ENCODE measurements around the gene NANS. TPM values are rescaled to one million over a fixed set of nuclear protein-coding genes. Genes with fewer than 3 reads are reported as not detected.
"Not testable (repeated sequence)": the region's sequence is repeated elsewhere in the genome, so short reads cannot be mapped to it uniquely, and the experiment has no call there.

NANS gene
- total RNA-seq, 1 donor from 2014 or later: 30.0 TPM

DNA sequence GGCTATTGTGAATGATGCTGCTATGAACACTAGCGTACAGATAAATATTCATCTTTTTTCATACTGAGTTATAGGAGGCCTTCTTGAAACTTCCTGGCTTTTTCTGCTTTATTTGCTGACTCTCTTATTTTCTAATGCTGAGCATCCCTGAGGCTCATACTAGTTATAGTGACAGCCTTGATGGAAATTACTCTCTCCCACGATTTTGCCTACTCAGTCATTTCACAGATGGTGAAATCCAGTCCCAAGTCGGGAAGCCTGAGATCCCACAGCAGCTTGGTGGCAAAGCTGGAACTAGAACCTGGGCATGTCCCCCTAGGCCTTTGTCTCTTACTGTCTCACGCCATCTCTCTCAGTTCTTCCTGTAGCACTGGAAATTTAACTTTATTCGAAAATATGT lies 22.4 kb downstream of the NANS start:
- no peak for DNase-seq

DNA sequence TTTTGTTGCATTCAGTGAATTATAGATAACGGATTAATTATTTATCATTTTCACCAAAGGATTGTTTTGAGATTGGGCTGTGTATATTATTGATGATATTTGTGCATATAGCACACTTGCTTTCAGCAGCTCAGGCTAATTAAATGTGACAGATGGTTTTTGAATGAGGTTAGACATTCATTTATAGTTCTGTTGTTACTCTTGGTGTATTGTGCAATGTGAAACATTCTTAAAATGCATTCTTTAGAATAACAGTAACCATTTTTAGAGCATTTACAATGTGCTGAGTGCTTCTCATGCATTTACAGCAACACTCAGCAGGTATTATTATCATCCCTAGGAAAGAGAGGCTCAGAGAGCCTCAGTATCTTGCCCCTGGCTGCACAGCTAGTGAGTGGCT lies 23.8 kb downstream of the NANS start:
- no peak for DNase-seq

DNA sequence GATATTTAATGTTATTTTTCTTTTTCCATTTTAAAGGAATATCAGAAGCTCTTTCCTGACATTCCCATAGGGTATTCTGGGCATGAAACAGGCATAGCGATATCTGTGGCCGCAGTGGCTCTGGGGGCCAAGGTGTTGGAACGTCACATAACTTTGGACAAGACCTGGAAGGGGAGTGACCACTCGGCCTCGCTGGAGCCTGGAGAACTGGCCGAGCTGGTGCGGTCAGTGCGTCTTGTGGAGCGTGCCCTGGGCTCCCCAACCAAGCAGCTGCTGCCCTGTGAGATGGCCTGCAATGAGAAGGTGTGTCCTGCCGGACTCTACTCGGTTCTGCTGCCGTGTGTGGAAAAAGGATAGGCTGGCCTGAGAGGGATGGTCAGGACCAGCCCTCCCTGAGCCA lies 24.2 kb downstream of the NANS start:
- no peak for DNase-seq

DNA sequence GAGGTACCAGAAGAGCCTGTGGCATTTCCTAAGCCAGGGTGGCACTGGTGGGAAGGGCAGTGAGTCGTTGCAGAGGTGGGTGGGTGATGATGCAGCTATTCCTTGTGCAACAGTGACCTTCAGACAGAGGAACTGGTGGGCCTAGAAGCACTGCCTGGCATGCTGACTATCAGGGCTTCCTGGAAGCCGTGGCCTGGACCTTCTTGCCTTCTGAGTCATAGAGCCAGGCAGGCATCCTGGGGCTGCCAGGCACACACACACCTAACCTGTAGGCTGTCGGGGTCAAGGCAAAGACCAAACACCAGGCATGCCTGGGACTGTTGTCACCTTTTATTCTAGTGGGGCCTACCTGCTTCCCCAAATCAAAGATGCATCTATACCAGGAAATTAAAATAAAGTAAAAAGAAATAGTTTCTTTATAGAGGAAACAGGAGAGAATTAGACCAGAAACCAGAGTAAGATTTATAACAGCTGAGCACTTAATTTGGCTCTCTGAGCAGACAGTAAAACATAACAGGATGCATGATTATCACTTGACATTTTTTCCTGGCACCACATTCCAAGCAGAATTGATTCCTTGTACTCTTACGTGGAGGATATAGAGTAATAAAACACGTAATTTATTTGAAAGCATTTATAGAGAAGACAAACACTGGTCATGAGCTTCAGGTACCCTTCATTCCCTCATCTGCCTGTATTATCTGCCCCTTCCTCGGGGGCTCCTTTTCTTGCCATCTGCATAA lies 25.1 kb downstream of the NANS start:
- no peak for DNase-seq

DNA sequence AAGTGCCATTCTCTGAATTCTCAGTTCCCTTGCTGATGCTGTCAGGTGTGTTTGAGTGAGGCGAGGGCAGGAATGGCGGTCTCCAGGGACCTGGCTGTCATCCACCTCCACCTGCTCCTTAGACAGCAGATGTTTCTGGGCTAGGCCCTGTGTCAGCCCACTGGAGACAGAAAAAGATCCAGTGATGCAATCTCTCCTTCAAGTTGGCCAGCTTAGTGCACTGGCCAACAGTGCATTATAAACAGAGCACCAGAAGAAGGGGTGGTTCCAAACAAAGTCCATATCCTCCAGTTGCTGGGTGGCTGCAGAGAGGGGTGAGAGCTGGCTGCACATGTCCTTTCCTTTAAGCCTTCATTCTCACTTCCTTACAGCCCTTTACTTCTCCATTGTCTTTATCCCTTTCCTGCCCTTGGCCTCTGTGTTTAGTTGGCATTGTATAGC lies 26.5 kb downstream of the NANS start:
- DNase-seq: no peak

DNA sequence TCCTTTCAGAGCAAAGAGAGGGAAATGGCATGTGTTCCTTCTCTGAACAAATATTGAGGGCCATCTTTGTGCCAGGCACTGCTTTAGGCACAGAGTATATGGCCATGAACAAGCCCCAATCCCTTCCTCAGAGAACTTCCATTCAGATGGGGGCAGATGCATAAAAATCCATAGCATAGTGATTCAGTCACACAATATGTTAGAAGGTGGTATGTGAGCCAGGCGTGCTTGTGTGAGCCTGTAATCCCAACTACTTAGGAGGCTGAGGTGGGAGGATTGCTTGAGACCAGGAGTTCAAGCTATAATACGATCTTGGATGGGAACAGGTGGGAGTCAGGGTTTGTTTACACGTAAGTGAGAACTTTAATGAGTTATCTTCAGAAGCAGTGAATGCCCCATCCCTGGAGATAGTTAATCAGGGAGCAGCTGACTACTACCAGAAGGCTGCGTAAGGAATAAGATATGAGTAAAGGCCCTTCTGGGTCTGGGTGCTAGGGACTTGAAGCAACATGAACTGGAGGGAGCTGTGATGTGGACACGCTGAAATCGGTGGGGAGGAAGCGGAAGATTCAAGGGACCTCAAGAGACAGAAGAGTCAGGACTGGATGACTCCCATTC lies 27.1 kb downstream of the NANS start:
- no peak for DNase-seq

DNA sequence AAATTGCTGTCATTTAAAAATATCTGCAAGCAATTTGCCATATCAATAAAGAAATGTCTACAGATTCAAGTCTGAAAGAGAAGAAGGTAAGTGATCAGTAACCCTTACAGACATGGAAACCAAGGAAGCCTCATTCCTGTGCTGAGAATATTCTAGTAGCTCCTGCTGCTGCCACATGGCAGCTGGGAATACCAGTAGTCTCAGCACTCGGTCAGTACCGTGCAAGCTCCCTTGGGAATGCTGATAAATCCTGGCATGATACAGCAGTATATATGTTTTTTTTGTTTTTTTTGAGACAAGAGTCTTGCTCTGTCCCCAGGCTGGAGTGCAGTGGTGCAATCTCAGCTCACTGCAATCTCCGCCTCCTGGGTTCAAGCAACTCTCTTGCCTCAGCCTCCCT lies 27.9 kb downstream of the NANS start:
- DNase-seq: no peak

DNA sequence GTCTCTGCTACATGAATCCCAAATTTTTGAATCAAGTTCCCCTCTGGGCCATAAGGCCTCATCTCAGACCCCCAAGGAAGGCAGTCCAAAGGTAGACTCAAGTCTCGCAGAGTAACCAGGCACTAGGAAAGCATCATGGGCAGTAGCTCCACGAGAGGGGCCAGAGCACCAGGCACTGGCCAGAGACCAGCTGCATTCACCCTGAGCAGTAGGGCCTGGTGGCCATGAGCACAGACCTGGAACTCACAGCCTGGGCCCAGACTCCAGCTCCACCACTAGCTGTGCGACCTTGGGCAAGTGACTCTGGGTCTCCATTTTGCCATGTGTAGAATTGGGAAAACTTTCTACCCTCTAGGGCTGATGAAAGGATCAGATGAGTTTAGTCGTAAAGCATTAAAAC lies 28.5 kb downstream of the NANS start:
- DNase-seq: no peak

DNA sequence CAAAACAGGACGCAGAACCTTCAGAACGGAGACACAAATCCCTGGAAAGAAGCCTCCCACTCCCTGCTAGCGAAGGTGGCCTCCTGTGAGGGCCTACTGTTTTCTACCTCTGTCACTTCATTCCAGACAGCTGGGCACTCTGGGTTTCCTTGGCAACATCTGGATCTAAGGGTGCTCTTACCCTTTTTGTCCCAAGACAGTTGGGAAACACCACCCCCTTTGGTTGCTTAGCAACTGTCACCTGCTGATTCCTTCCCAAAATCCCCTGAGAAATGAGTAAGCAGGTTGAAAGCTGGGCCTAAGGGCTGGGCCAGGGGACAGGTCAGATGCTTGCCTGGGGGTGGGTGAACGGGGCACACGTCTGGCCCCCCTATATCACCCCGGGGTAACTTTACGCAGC lies 29.4 kb downstream of the NANS start:
- DNase-seq: no peak

DNA sequence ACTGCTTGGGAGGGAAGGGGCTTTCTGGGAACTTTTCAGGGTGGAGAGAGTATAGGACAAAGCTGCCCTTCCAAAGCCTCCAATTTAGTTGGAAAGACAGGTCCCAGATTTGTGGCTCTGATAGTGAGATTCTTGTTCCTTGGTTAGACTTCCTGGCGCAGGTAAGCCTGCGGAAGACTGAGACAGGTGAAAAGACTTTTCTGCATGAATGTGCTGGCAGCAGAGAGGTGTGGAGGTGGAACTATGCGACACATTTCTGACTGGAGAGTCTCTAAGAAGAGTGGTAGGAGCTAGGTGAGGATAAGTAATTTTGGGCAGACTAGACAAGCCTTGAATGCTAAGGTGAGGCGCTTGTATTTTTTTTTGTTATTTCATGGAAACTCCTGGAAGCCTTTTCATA lies 29.9 kb downstream of the NANS start:
- DNase-seq: no peak

DNA sequence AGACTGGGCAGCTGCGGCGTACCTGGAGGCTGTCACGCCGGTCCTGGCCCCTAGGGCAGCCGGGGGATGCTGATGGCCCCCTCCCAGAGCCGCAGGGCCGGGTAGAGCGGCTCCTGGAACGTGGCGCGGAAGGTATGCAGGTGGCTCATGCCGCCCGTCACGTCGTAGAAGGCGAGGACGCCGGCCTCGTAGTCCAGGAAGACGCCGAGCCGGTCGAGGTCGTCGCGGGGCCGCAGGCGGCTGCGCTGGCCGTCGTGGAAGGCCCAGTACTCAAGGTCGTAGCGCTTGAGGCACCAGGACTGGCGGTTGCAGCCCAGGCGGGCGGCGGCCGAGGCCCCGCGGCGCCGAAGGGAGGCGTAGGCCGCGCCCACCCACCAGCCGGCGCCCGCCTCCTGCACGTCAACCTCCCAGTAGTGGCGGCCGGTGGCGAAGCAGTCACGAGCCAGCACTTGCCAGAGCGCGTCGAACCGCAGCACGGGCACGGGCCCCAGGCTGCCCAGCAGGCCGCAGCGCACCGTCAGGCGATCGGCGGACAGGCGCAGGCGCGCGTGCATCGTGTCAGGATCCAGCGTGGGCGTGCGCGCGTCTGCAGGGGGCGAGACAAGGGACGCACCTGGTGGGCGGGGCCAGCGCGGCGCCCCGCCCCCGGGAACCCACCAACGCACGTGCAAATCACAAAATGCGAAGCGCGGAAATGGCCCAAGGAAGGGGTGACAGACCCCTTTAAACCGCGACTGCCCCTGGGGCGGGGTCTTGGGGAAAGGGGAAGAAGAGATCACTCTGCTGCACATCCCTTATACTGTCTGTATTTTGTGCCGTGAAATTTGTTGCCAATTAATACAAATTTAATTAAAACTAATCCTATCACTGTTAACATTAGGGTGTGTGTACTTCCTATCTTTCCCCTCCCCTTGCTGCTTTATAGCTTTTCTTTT lies 31.2 kb downstream of the NANS start:
- no peak for DNase-seq

DNA sequence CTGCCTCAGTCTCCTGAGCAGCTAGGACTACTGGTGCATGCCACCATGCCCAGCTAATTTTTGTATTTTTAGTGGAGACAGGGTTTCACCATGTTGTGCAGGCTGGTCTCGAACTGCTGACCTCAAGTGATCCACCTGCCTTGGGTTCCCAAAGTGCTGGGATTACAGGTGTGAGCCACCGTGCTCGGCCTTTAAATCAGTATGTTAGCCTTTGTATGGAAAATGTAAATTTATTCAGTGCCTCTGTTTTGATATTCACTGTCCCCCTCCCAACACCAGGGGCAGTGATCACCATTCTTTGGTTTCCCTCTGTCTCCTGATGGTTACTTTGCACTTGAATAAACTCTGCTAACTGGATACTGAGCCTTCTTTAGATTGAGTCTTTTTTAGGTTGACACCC lies 34.1 kb downstream of the NANS start:
- DNase-seq: not testable (repeated sequence)

DNA sequence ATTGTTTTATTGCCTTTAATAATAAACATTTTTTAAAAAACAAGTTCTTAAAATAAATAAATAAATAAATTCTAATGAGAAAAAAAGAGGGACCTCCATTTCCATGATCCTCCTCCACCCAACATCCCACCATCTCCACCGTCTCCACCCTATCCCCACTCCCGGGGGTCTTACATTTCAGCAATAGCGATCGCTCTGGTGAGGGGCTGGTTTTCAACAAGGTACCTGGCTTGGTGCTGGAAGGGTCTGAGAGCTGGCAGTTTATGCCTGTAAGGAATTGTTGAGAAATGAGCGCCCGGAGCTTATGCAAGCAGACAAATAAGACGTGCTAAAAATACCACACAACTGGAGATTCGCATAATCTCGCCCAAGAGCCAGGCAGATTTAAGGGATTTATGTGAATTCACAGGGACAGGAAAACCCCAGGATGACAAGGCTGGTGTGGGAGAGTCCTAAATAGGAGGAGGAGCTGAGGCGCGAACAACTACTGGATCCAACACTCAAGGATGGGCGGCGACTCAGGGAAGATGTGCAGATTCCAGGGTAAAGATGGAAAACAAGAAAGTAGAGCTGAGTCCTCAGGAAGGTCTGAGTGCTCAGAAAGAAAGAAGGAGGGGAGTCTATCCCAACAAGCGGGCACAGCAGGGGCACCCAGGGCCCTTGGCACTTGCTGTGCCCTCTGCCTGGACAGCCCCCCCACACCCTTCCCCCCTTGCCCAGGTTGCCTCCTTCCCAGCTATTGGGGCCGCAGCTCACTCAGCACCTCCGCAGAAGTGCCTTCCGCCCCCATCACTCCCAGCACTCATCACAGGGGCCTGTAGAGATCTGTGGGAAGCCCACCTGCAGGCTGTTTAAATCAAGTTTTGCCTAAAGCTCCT lies 35.4 kb downstream of the NANS start:
- no peak for DNase-seq

DNA sequence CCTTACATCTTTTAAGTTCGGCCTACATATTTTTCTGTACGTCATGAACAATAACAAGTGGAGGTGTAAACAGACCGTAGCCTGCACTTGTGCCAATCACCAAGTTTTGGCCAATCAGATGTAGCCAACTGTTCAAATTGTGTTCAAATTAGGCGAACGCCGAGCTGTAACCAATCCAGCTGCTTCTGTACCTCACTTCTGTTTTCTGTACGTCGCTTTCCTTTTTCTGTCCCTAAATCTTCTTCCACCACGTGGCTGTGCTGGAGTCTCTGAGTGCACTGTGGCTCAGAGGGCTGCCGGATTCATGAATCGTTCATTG lies 36.0 kb downstream of the NANS start:
- no peak for DNase-seq

DNA sequence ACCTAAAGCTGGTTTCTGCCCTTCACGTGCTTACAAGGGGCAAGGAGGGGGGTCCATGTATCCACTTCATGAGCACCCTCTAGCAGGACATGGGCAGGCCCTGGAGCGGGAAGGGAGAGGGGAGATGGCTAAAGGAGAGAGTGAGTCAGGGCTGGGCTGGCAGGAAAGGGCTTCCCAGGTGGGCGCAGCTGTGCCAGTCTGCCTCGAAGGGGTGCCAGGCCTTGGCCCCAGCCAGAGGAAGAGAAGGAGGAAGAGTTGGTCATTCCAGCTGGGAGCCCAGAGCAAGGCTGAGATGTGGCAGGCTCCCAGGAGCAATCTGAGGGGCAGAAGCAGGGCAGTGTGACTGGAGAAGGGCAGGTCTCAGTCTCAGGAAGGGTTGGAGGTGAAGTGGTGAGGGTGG lies 37.8 kb downstream of the NANS start:
- DNase-seq: no peak

DNA sequence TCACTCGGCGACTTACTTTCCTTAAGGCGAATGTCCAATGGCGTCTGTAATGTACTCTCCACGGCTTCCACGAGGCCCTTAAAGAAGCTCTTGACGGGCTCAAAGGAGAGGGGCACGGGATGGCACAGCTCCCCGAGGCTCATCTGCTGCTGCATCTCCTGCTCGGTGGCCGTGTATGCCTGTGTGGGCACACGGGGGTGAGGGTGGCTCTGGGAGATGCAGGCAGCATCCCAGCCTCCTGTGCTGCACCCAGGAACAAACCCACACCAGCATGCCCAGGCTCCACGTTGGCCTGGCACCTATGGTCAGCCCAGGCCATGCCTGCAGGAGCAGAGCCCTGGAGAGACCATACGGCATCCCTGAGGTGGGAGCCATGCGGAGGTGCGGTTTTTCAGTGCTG lies 38.3 kb downstream of the NANS start:
- DNase-seq: no peak

DNA sequence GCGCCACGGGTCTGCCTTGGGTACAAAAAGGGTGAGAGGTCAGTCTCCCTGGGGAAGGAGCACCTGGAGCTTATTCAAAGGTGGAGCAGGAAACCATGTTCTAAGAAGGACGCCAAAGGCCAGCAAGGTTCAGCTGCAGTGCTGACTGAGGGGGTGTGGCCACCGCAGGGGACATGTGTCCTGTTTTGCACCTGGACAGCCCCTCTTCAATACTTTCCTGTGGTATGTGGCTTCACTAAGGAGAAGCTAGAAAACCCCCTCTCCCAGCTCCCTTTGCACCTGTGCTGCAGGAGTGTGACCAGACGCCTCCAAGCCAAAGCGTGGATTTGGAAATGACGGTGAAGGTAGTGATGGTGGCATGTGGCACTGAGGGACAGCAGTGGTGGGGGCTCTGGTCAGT lies 38.9 kb downstream of the NANS start:
- no peak for DNase-seq

DNA sequence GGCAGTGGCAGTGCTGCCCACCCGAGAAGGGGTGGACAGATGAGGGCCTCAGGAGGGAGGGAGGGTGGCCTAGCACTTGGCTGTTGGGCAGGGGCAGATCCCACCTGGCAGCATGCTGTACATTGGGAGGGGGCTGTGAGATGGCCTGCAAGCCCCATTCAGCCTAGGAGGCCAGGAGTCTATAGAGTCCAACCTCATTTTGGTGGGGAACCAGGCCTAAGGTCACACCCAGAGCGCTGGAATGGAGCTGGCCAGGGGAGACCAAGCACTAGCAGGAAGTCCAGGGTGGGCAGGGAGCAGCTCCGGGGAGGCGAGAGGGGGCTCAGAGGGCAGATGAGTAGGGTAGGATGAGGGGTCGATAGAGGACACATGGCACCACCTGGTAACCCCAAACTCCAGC lies 39.6 kb downstream of the NANS start:
- no peak for DNase-seq

DNA sequence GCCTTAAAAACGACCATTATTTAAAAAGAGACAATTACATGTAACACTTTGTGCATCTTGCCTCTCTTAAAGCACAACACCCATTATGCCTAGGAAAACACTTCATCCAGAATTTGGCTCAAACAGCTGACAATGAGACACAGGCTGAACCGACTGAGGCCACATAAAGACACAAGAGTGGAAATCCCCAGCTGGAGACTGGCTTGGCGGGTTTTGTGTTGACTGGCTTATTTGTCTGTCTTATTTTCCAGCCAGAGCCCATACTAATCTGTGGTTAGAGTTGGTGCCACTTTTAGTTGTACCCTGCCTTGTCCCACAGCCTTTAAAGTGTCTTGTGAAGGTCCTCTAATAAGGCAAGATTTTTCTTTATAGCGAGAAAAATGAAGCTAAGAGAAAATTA lies 41.3 kb downstream of the NANS start:
- no peak for DNase-seq

DNA sequence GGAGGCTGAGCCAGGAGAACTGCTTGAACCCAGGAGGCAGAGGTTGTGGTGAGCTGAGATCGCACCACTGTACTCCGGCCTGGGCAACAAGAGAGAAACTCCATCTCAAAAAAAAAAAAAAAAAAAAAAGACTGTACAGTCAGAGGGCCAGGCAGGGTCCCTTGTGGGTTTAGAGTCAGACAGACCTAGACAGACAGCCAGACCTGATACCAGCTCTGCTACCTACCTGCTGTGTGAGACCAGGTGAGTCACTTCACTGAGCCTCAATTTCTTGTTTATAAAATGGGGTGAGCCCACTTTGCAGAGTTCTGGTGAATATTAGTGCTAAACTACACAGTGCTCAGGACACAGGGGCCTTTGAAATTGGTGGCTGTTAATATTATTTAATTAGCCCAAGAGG lies 42.8 kb downstream of the NANS start:
- no peak for DNase-seq

DNA sequence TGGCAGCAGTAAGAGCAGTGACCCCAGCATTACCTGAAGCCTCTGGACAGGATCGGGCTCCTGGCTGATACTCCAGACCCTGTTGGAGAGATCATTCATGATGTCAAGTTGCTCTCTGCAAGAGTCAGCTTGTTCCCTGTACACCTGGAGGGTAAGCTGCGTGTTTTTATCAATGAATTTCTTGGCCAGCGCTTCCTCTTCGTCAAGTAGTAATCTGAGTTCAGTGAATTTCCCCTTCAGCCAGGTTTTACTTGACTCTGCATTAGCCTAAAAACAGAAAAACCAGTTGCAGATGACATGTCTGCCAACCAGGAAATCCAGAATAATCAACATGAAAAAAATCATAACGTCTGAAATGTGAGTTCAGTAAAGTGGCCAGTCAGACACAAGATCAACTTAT lies 43.4 kb downstream of the NANS start:
- no peak for DNase-seq

DNA sequence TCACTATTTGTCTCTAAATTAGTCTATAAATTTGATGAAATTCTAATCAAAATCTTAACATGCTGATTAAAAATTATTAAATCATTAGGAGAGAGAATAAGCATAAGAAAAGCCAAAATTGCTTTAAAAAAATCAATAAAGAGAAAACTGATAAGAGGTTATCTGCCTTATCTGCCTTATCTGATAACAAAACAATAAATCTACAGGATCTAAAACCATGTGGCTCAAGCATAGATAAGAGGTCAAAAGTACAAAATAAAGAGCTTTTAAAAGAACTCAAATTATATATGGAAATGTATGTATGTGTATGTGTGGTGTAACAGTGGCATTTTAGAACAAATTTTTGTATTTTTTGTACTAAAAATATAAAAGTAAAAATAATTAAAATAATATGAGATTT lies 43.9 kb downstream of the NANS start:
- no peak for DNase-seq
